ENCODE measurements around the gene PDIA2.
"Not testable (repeated sequence)": the region's sequence is repeated elsewhere in the genome, so short reads cannot be mapped to it uniquely, and the experiment has no call there.

Gene PDIA2

GRCh38 chr16:301950-302349, 19.0 kb downstream of the PDIA2 start:
- no peak for DNase-seq

- DNase-seq: no peak
These were observed 21.0 kb downstream of the PDIA2 start for GRCh38 chr16:303760-304505.

GRCh38 chr16:305916-306626, 23.1 kb downstream of the PDIA2 start:
- DNase-seq: no peak

- DNase-seq: no peak
These were observed 24.0 kb downstream of the PDIA2 start for GRCh38 chr16:306911-307370.

GRCh38 chr16:307691-308312, 24.8 kb downstream of the PDIA2 start:
- no peak for DNase-seq

GRCh38 chr16:309476-309875, 26.5 kb downstream of the PDIA2 start:
- DNase-seq: no peak

GRCh38 chr16:311725-312124, 28.8 kb downstream of the PDIA2 start:
- no peak for DNase-seq

- DNase-seq: no peak
These were observed 31.4 kb downstream of the PDIA2 start for GRCh38 chr16:314351-314750.

GRCh38 chr16:314795-315299, 31.9 kb downstream of the PDIA2 start:
- DNase-seq: no peak

- no peak for DNase-seq
These were observed 33.9 kb downstream of the PDIA2 start for GRCh38 chr16:316741-317464.

- DNase-seq: no peak
These were observed 34.6 kb downstream of the PDIA2 start for GRCh38 chr16:317583-317982.

GRCh38 chr16:318628-319027, 35.7 kb downstream of the PDIA2 start:
- no peak for DNase-seq

- DNase-seq: no peak
These were observed 37.2 kb downstream of the PDIA2 start for GRCh38 chr16:320206-320605.

GRCh38 chr16:321532-321931, 38.6 kb downstream of the PDIA2 start:
- DNase-seq: no peak

- DNase-seq: no peak
These were observed 39.6 kb downstream of the PDIA2 start for GRCh38 chr16:322476-323143.

- DNase-seq: no peak
These were observed 41.2 kb downstream of the PDIA2 start for GRCh38 chr16:324201-324450.

GRCh38 chr16:324451-325334, 41.7 kb downstream of the PDIA2 start:
- no peak for DNase-seq

- DNase-seq: no peak
These were observed 42.6 kb downstream of the PDIA2 start for GRCh38 chr16:325375-326145.

GRCh38 chr16:330741-331140, 47.8 kb downstream of the PDIA2 start:
- DNase-seq: no peak

- DNase-seq: not testable (repeated sequence)
These were observed 48.3 kb downstream of the PDIA2 start for GRCh38 chr16:331181-331814.

Measured in COR-L47 (cell line).